ENCODE results near the gene CPNE5. TPM values are rescaled to one million over a fixed set of nuclear protein-coding genes. Genes with fewer than 3 reads are reported as not detected.
A peak's percentile ranks its signal among the peaks of the same experiment; 100 is the strongest.

CPNE5 gene
- total RNA-seq, 1 donor from 2014 or later: 2.9 TPM

DNA sequence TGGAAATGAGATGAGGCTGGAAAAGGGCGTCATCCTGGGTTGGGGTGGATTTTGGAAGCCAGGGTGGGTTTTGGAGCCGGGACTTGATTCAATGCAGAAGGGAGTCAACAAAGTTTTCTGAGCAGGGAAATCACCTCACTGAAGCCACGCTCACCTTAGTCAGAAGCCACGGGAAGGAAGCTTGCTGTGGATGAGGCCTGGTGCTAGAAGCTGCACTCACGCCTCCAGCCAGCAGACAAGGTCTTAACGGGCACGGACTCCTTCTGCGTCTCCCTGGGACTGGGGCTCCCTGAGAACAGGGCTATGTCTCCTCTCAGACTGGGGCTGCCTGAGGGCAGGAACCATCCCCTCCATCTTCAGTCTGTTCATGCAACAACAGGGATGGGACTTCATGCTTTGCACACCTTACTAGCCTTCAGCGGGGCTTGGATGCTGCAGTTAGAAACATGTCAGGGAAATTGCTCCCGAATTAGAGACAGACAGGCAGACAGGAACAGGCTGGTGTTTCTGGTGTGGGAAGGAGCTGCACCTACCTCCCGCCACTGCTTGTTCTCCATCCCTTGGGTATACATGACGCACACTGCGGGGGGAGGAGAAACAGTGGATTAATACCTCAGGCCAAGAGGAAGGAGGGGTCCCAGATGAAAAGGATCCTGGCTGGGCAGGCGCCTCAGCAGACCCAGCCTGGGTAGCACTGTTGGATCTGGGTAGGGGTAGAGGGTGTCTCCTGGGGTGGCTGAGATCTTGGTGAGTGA, 17.5 kb downstream of the CPNE5 start:
- Mint-ChIP-seq H3K4me3 (ENCODE audit: unreplicated experiment) (peak overlapping the region; percentile 19), H3K4me1 (ENCODE audit: low read depth, unreplicated experiment) (peaks cover 46% of the 10 kb centered on the region), H3K27me3 (ENCODE audit: unreplicated experiment) (peaks cover 11% of the 10 kb centered on the region), H3K9me3 (ENCODE audit: unreplicated experiment) (peaks cover 10% of the 10 kb centered on the region), H3K27ac (ENCODE audit: unreplicated experiment) (peak overlapping the region; percentile 41), H3K36me3 (ENCODE audit: unreplicated experiment) (no peaks in the 10 kb centered on the region)
- no peak for TF ChIP-seq CTCF (IDR thresholded peaks at IDR 0.05; ENCODE audit: partially characterized antibody, unreplicated experiment)
- DNase-seq: no peak

DNA sequence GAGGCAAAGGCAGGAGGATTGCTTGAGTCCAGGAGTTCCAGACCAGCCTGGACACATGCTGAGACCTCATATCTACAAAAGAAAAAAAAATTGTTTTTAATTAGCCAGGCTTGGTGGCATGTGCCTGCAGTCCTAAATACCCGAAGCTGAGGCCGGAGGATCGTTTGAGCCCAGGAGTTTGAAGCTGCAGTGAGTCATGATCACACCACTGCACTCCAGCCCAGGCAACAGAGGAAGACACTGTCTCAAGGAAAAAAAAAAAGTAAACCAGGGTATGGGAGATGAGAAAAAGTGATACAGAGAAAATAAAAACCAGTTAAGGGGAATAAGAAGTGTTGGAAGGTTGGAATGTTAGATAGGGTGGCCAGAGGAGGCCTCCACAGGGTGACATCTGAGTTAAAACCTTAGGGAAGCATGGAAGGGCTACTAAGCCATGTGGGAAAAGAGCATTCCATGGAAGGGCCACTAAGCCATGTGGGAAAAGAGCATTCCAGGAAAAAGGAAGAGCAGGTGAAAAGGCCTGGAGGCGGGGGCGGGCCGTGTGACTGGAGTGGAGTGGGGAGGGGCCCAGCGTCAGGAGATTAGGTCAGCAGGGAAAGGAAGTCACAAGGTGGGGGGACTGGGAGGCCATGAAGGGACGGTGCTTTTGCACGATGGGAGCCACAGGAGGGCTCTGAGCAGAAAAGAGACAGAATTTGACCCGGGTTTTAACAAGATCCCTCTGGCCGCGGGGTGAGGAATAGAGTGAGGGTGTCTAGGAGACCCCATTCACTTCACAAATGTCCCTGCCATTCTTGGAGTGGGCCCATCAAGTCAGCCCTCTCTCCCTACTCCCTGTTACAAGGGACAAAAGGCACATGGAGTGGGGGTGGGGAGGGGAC, 18.3 kb downstream of the CPNE5 start:
- DNase-seq: no peak
- peak overlapping the region; percentile 46 for H3K27ac Mint-ChIP-seq (ENCODE audit: unreplicated experiment)
- H3K36me3 Mint-ChIP-seq (ENCODE audit: unreplicated experiment): no peaks in the 10 kb centered on the region
- peaks cover 11% of the 10 kb centered on the region for H3K27me3 Mint-ChIP-seq (ENCODE audit: unreplicated experiment)
- H3K4me1 Mint-ChIP-seq (ENCODE audit: low read depth, unreplicated experiment): peaks cover 42% of the 10 kb centered on the region
- H3K9me3 Mint-ChIP-seq (ENCODE audit: unreplicated experiment): peaks cover 7% of the 10 kb centered on the region
- TF ChIP-seq CTCF (IDR thresholded peaks at IDR 0.05; ENCODE audit: partially characterized antibody, unreplicated experiment): no peak
- no peak overlapping the region for H3K4me3 Mint-ChIP-seq (ENCODE audit: unreplicated experiment)

DNA sequence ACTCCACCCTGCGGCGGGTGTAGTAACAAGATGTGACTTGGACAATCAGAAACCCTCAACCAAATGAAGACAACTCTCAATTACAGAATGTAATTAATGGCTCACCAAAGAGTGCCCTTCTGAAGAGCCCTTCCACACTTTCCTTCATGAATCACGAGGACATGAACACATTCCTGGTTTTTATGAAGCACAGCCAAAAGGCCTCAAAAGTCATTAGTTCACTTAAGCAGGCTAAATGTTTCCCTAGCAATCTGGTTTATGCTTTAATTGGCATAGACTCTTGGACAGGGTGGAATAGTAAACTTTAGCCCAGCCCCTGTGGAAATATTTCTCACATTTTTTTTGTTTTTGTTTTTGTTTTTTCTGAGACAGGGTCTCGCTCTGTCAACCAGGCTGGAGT, 20.5 kb downstream of the CPNE5 start:
- Mint-ChIP-seq H3K4me3 (ENCODE audit: unreplicated experiment) (no peak overlapping the region), H3K9me3 (ENCODE audit: unreplicated experiment) (peaks cover 5% of the 10 kb centered on the region), H3K27me3 (ENCODE audit: unreplicated experiment) (peaks cover 6% of the 10 kb centered on the region), H3K27ac (ENCODE audit: unreplicated experiment) (no peak overlapping the region), H3K36me3 (ENCODE audit: unreplicated experiment) (no peaks in the 10 kb centered on the region), H3K4me1 (ENCODE audit: low read depth, unreplicated experiment) (peaks cover 28% of the 10 kb centered on the region)
- no peak for TF ChIP-seq CTCF (IDR thresholded peaks at IDR 0.05; ENCODE audit: partially characterized antibody, unreplicated experiment)
- DNase-seq: no peak

GRCh38 chr6:36817847-36818246, 21.4 kb downstream of the CPNE5 start:
- H3K9me3 Mint-ChIP-seq (ENCODE audit: unreplicated experiment): peaks cover 7% of the 10 kb centered on the region
- H3K4me3 Mint-ChIP-seq (ENCODE audit: unreplicated experiment): peak overlapping the region; percentile 1

More at GRCh38 chr6:36817847-36818246, 21.4 kb downstream of the CPNE5 start:
- no peak for DNase-seq
- no peaks in the 10 kb centered on the region for H3K36me3 Mint-ChIP-seq (ENCODE audit: unreplicated experiment)
- peaks cover 6% of the 10 kb centered on the region for H3K27me3 Mint-ChIP-seq (ENCODE audit: unreplicated experiment)
- H3K27ac Mint-ChIP-seq (ENCODE audit: unreplicated experiment): no peak overlapping the region
- no peak for TF ChIP-seq CTCF (IDR thresholded peaks at IDR 0.05; ENCODE audit: partially characterized antibody, unreplicated experiment)
- peaks cover 21% of the 10 kb centered on the region for H3K4me1 Mint-ChIP-seq (ENCODE audit: low read depth, unreplicated experiment)

Measured in glutamatergic neuron (in vitro differentiated cells).